ENCODE data around the gene SNX25.
"Not testable (repeated sequence)": the region's sequence is repeated elsewhere in the genome, so short reads cannot be mapped to it uniquely, and the experiment has no call there.

Gene SNX25

DNA sequence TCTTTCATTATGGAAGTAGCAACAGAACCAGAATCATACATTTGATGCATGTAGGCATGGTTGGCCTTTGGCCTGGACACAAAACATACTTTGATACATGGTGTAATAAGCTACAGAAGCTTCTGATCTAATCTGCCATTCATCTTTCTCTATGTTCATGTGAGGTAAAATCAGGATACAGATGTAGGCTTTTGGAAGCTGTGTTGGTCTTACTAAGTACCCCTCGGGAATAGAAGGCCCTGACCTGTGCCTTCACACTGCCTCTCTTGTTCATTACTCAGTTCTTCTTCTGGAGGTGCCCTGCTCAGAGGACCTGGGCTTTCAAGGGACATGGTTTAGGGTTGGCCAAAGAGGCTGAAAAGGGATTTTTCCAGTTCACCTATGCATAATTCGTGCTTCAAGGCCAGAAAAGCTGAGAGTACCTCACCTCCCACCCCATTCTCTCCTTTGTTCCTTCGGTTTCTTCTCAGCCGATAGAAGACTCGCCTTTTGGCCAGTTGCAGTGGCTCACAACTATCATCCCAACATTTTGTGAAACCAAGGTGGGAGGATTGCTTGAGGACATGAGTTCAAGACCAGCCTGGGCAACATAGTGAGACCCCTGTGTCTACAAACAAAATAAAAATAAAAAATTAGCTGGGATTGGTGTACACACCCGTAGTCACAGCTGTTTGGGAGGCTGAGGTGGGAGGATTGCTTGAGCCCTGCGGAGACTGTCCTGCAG lies 25.9 kb downstream of the SNX25 start:
- DNase-seq: no peak

DNA sequence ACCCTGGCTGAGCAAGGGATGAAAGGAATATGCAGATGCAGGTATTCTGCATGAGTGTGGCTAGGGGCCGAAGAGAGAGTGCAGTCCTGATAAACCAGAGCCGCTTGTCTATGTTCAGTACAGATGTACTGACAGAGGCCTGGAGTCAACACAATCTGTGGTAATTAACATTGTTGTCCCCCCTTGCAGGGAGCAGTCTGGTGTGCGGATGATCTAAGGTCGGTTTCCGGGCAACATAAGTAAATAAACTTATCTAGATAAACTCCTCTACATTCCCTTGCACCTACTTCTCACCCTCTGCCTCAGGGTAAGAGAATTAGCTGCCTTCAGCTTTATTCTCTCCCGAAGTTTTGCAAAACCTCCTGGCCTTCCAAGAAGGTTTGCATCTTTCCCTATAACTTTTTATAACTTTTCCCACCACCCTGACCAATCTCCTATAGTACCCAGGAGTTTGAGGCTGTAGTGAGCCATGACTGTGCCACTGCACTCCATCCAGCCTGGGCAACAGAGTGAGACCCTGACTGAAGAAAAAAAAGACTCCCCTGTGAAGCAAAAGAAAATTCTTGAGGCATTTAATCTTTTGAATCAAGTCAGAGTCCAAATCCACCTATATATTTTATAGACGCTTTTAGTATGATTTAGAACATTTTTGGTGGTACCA lies 26.6 kb downstream of the SNX25 start:
- no peak for DNase-seq

DNA sequence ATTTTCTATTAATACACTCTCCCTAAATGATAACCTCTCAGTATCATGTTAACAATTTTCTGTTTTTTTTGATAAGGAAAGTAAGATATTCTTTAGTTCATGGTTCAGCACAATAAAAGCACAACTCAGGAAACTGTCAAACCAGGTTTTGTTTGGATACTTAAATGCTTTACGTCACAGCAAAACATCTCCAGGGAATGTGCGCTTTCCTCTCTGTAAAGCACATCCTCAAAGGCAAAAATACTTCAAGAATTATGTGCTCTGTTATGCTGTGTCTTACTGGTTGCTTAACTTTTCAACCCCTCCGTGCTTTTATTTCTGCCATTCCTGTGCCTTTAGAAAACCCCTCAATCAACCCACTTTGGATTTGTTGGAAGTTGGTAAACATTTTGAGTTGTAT lies 27.8 kb downstream of the SNX25 start:
- no peak for DNase-seq

DNA sequence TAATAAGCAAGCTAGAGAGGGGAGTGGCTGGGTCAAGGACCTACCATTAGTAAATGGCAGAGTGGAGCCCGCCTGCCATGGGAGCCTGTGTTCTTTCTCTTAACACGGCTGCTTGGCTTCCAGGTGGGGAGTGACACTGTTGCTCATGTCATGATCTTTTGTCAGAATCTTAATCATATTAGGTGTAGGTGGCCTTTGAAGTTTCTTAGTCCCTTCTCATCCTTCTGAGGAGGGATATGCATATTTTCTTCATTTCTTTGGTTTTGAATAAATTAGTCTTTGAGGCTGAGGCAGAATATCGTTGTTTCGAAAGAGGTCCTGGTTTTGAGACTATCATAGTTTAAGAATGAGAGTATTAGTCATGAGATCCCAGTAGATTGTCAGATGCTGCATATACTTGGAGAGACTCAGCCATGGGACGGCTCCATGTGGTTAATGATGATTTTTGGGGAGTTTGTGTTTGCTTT lies 28.9 kb downstream of the SNX25 start:
- no peak for DNase-seq

DNA sequence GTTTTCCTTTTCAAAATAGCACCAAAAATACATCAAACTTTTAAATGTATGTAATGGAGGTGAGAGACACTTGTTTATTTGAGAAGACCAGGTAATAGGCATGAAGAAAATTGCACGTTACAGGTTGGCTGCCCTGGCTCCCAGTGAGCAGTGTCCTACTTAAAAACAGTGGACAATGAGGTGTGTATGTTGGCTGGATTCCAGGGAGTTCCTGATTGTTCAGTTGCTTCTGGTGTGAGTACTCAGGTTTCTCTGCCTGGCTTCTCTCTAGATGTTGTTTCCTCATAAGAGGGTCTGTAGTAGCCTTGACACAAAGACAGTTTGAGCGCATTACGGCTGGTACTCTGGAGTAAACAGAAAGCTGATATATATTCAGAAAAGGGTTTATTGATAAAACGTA lies 29.4 kb downstream of the SNX25 start:
- peak; percentile 2 for DNase-seq

DNA sequence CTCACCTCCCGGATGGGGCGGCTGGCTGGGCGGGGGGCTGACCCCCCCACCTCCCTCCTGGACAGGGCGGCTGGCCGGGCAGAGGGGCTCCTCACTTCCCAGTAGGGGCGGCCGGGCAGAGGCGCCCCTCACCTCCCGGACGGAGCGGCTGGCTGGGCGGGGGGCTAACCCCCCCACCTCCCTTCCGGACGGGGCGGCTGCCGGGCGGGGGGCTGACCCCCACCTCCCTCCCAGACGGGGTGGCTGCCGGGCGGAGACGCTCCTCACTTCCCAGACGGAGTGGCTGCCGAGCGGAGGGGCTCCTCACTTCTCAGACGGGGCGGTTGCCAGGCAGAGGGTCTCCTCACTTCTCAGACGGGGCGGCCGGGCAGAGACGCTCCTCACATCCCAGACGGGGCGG lies 31.1 kb downstream of the SNX25 start:
- DNase-seq: not testable (repeated sequence)

DNA sequence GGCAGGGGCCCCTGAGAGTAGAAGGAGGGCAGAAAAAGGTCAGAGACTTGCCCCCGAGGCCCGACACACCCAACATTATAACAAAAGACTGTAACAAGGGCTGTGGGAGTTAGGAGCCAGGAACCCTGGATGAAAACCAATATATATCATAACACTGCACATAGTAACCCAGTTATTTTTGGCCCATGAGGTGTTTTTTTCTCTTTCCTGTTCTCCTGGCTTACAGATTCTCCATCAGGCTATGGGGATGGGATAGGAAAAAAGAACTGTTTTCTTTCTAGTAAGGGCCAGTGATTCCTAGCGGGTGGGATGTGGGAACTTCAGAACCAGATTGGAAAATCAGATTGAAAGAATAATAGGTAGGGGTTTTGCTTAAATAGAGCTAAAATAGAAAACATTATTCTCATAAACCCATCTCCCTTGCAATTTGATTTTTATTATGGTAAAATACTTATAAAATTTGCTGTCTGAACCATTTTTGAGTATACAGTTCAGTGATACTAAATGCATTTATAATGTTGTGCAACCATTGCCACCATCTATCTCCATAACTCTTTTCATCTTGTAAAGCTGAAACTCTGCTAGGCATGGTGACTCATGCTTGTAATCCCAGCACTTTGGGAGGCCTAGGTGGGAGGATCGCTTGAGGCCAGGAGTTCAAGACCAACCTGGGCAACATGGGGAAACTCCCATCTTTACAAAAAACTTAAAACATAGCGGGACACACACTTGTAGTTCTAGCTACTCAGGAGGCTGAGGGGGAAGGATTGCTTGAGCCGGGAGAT lies 33.5 kb downstream of the SNX25 start:
- DNase-seq: no peak

DNA sequence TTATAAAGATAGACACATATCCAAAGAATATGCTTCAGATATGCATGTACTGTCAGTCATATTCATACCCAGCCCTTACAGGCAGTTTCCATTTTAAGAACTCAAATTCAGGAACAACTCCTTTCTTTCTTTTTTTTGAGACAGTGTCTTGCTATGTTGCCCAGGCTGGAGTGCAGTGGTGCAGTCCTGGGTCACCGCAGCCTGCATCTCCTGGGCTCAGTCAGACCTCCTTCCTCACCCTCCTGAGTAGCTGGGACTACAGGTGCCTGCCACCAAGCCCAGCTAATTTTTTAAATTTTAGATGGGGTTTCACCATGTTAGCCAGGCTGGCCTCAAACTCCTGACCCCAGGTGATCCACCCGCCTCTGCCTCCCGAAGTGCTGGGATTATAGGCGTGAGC lies 34.5 kb downstream of the SNX25 start:
- DNase-seq: no peak

DNA sequence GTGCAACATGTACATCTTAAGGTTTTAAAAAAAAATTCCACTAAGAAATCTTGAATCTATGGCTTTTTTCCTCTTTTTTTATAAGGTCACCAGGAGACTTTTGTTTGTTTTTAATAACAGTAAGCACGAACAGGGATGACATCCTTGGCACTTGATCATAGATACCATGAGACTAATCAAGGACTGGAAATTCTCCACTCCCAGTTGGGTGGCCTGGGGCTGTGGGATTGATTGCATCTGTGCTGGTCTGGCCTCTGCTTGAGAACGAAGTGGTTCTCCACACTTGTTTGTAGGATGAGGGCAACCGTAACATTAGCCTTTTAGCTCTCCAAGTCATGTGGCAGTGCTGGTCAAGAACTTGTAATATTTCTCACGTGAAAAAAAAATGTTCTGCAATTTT lies 35.4 kb downstream of the SNX25 start:
- no peak for DNase-seq

DNA sequence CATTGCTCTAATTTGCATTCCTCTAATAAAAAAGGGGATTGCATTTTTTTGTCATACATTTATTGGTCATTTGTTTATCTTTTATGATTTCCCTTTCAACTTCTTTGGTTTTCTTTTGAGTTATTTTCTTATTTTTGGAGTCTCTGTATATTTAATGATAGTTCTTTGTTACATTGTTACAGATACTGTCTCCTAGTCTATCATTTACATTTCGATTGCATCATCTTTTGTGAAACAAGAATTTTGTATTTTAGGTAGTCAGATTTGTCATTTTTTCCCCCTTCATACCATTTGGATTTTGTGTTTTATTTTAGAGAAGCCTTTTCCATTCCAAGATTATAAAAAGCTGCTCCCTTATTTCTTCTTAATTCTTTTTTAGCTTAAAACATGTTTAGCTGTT lies 37.1 kb downstream of the SNX25 start:
- DNase-seq: no peak

DNA sequence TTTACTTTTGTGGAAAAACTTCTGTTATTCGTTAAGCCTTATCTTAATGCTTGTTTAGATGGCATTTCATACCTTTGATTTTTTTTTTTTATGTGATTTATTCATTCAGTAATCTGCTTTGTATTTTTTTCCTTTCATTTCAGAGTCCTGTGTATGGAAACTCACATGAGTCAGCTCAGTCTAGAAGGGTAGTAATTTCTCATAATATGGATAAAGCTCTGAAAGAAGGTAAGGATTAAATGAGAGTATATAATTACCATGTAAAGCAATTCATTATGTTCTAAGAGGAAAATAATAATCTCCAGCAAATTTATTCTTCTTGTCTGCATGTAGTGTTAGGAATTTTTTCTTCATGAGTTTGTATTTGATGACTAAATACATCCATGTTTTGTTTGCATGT lies 37.8 kb downstream of the SNX25 start:
- DNase-seq: no peak

DNA sequence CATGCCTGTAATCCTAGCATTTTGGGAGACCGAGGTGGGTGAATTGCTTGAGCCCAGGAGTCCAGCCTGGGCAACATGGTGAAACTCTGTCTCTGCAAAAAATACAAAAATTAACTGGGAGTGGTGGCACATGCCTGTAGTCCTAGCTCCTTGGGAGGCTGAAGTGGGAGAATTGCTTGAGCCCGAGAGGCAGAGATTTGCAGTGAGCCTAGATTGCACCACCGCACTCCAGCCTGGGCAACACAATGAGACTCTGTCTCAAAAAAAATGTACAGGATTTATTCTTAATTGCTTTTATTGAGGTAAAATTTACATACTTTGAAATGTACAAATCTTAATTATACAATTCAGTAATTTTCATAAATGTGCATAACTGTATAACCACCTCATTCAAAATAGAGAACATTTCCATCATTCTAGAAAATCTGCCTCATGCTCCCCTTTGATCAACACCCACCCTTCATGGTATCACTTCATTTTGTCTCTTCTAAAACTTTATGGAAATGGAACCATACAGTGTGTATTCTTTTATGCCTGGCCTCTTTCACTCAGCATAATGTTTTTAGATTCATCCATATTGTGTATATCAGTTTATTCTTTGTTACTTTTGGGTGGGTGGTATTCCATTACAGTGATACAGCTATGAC lies 39.1 kb downstream of the SNX25 start:
- DNase-seq: no peak

DNA sequence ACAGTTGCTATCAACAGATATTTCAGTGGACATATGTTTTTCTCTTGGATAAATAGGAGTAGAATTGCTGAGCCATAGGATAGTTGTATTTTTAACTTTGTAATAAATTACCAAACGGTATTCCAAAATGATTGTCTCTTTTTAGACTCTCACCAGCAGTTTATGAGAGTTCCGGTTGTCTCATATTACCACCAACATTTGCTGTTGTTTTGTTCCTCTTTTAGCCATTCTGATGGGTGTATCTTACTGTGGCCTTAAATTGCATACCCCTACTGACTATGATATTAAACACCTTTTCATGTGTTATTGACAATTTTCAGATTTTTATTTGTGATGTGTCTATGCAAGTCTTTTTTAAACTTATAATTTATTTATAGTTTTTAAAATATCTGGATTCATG lies 39.7 kb downstream of the SNX25 start:
- peak; percentile 36 for DNase-seq

DNA sequence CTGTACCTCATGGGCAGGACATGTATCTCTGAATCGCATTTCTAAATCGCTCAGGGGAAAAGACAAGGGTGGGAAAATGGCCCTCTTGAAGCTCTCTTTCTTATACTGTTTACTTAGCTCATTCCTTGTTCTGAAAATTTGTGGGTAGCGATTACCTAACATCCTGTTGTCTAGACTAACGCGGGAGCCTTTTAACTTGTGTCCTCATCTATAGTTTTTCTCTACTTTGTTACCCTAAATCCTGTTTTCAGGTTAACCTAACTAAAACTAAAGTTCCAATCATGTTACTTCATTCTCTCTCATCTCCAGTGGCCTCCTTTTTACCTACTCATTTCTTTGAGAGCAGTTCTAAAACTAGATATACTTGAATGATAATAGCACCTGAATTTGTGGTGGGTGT lies 45.0 kb downstream of the SNX25 start:
- DNase-seq: no peak

DNA sequence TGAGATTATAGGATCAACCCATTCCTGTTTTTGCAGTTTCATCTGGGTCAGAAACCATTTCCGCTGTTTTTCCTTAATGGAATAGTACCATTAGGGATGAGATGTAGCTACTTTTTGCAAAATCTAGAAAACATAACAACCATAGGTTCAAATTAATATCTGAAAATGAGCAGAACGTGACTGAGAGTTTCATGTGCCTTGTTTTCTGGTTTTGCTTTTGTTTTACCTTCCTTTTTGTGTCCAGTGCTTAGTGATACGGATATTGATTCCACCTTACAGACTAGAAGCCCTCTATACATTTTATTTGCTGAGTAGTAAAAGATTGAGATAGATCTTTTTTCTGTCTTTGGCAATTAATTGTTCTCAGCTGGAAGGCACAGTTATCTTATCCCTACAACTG lies 46.5 kb downstream of the SNX25 start:
- DNase-seq: no peak

DNA sequence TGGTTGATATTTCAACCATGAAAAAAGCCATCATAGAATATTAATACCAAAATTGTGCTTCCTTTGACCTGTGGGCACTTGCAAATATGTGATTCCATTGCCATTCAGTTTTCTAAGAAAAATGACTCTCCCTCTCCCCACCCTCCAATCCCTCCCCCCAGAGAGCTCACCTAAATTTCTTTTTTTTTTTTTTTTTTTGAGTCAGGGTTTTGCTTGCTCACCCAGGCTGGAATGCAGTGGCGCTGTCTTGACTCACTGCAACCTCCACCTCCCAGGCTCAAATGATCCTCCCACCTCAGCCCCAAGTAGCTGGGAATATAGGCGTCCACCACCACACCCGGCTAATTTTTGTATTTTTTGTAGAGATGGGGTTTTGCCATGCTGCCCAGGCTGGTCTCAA lies 47.0 kb downstream of the SNX25 start:
- no peak for DNase-seq

DNA sequence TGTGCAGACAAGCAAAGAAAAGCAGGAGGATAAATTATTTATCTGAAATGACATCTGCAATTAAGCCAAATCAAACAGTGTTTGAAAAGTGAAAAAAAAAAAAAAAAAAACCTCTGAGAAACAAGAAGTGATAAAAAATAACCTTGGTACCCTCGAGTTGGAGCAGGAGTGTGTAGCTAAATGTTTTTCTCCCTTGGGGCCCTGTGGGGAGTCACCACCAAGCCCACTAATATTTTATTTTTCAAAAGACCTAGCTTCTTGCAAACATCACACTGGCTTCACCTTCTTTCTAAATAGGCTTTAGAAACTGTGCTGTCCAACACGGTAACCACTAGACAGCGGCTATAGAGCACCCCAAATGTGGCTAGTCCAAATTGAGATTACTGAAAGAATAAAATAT lies 47.7 kb downstream of the SNX25 start:
- no peak for DNase-seq

DNA sequence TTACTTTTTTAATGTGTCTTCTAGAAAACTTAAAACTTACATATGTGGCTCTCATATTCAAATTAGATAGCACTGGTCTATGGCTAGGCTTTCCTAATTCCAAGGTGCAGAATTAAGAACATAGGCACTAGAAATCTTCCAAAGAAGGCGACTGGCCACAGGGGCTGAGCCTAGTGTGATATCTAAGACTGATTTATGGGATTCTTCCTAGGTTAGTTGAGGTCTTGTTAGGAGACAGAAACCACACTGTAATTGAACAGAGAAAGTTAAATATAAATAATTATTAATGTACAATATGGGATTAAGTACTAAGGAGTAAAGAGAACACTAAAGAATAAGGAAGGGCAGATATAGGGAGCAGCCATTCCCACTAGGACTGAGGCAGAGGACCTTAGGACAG lies 48.3 kb downstream of the SNX25 start:
- no peak for DNase-seq

DNA sequence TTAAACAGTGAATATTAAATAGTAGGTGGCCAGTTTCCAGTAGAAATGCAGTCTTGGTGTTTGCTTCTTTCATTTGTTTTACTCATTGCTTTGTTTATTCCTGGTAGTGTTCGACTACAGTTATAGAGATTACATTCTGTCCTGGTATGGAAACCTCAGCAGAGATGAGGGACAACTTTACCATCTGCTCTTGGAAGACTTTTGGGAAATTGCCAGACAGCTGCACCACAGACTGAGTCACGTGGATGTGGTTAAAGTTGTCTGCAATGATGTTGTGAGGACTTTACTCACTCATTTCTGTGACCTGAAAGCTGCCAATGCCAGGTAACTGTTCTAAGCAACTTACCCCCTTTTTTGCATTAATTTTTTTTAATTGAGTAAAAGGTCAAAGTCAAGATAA lies 49.3 kb downstream of the SNX25 start:
- peak; percentile 50 for DNase-seq

DNA sequence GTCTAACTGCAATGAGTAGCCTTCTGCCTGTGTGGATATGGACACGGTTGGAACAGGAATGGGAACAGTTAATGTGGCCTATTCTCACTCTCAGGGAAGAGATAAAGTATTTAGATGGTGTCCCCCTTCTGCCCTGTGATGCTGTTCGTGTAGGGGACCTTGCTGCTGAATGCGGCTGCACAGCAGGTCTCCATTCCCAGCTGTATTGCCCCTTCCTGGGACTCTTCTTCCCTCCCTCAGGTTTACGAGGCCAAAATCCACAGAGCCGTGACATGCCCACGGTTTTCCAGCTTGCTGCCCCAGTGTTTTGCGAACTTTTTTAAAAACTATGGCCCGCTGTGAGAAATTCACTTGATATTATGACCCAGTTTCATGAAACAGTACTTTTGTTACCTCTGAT lies 50.3 kb downstream of the SNX25 start:
- DNase-seq: no peak

DNA sequence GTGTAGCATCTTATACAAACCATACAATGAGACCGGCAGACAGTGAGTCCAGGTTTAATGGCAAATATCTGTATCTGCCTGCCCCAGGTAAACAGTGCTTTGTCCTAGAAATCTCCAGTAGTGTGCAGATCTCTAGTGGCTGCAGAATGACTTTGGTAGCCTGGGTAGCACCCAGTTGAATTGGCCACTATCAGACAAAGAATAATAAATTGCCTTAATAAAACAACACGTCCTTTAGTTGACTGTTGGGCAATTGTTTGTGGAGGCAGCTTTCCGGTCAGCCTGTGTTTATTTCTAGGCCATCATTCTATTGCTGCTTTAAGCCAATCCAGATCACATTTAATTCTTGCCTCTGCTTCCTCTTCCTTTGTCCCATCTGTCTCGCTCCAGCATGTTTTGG lies 52.5 kb downstream of the SNX25 start:
- no peak for DNase-seq

DNA sequence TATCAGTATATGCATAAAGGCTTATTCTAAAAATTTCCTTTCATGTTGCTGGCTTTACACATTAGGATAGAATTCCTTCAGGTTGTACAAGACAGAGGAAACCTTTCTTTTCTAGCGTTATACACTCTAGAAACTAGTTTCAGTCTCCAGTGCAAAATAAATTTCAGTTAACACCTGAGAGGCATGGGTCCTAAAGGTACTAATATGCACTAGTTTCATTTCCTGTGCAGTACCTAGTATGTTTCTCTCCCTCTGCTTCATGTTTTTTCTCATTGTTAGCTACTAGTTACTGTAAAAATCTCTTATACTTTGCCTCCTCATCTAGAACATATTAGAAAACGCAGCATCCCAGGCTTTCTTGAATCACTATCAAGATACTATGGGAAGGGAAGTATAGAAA lies 54.0 kb downstream of the SNX25 start:
- DNase-seq: no peak

DNA sequence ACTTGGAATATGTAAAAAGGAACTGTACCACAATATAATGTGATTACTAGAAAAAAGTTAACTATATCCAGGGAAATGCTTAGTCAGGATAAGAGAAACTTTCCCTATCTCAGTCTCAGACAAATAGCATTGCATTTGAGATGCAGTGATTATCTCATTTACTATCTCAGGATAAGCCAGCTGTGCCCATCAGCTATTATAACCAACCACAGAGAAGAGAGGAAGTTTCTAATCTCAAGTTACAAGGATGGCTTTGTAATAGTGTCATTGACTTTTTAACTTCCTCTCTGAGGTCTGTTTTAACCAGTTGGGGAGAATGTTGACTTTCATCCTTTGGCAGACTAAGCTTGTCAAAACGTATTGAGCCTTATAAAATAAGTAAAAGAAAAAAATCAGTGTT lies 56.5 kb downstream of the SNX25 start:
- peak; percentile 7 for DNase-seq

DNA sequence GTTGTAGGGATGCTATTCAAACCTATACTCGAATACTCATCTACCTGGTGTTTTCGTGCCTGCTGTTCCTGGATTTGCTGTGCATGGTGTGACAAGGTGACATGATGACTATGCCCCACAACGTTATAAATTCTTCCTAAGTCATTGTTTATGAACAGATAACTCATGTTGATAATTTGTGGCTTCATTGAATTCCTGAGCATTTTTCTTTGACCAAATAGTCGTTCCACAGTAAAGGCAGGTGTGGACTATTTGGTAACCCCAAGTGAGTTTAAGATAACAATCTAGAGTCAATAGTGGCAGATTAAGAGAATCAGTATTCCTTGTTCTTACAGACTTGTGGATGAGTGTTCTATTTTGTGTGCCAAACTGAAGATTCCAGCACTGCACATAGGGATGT lies 59.9 kb downstream of the SNX25 start:
- no peak for DNase-seq

Measured in NCI-H2171 treated with DMSO at 0.1 percent for 48 hours (cell line).